Endothelial cell of umbilical vein (primary cell): ENCODE data around the gene SLC8A1. TPM values are rescaled to one million over a fixed set of nuclear protein-coding genes. Genes with fewer than 3 reads are reported as not detected.

Experiments
- BruUV-seq: library from RNA; stranded (reverse); fragments of 400-500 nt; replicated peaks from 2 replicates; lab custom pipeline; 2021; lab: Mats Ljungman, UMichigan
- CTCF ChIA-PET: fragments of 300-600, 350-600 bp; sonication (Branson Sonifier 250); formaldehyde crosslinking; loops from one replicate; lab custom pipeline; 2021; ENCODE audit warnings: antibody characterized with exemption, inconsistent platforms; lab: Charles Lee
- POLR2A ChIA-PET: fragments of 300-600, 350-600 bp; sonication (Branson Sonifier 250); formaldehyde crosslinking; loops from one replicate; lab custom pipeline; 2021; ENCODE audit warnings: antibody characterized with exemption, inconsistent platforms; lab: Charles Lee
- DNase-seq: peaks from one replicate; pipeline ENCODE4 v3.0.0-alpha.2; 2011; ENCODE audit warnings: low read depth, low spot score
- FAIRE-seq: peaks from 2 replicates; lab custom pipeline; 2011; peaks lifted over from hg19 to GRCh38; lab: Jason Lieb, UNC
- H2AFZ ChIP-seq: 2 replicates; pipeline ENCODE4 v1.6.0; 2012; ENCODE audit warnings: low read depth, low read length, control low read depth, inconsistent platforms
- H3K27ac ChIP-seq: 2 replicates; pipeline ENCODE4 v1.5.1; 2011; ENCODE audit warnings: low read depth, mild to moderate bottlenecking, control low read depth, low read length, moderate library complexity; ENCODE audit not compliant: insufficient read depth
- H3K27me3 ChIP-seq, 2 experiments: 2 replicates each; pipeline versions ENCODE4 v1.6.0 to v1.6.1; 2011; ENCODE audit warnings: low read length in 2 of 2, mixed read lengths in 1 of 2; ENCODE audit not compliant: control insufficient read depth in 2 of 2, insufficient read depth in 2 of 2
- H3K36me3 ChIP-seq, 2 experiments: 2 replicates in 1 of 2; 3 replicates in 1 of 2; pipeline ENCODE4 v1.5.1; 2011; ENCODE audit warnings: low read length in 2 of 2, mild to moderate bottlenecking in 1 of 2, moderate library complexity in 1 of 2; ENCODE audit not compliant: control insufficient read depth in 2 of 2, insufficient read depth in 2 of 2; ENCODE audit errors: extremely low read depth in 1 of 2
- H3K4me1 ChIP-seq: 3 replicates; pipeline ENCODE4 v1.5.1; 2011; ENCODE audit warnings: mild to moderate bottlenecking, low read length; ENCODE audit not compliant: control insufficient read depth, insufficient read depth; ENCODE audit errors: extremely low read depth
- H3K4me2 ChIP-seq: 2 replicates; pipeline ENCODE4 v1.6.1; 2011; ENCODE audit warnings: low read length, control low read depth, mixed read lengths; ENCODE audit not compliant: insufficient read depth
- H3K4me3 ChIP-seq, 3 experiments: fragments of 200-600 bp in 1 of 3; sonication (generic), shearing (Covaris generic) in 1 of 3; replicated peaks in 1 of 3; 2 replicates each; pipeline ENCODE4 v1.5.1; 2011 to 2016; ENCODE audit warnings: control low read depth in 3 of 3, low read length in 3 of 3, mild to moderate bottlenecking in 2 of 3, inconsistent platforms in 1 of 3, low read depth in 1 of 3, moderate library complexity in 1 of 3; ENCODE audit not compliant: insufficient read depth in 1 of 3
- H3K79me2 ChIP-seq: 2 replicates; pipeline ENCODE4 v1.6.0; 2012; ENCODE audit warnings: low read length, inconsistent platforms; ENCODE audit not compliant: control insufficient read depth, insufficient read depth
- H3K9ac ChIP-seq: replicated peaks from 2 replicates; pipeline ENCODE3; 2011; ENCODE audit warnings: low read length, control low read depth; ENCODE audit not compliant: insufficient read depth; ENCODE audit errors: extremely low read depth
- H3K9me1 ChIP-seq: replicated peaks from 3 replicates; pipeline ENCODE4 v1.6.0; 2011; ENCODE audit warnings: mild to moderate bottlenecking, low read length; ENCODE audit not compliant: control insufficient read depth, insufficient read depth; ENCODE audit errors: extremely low read depth
- H3K9me3 ChIP-seq: replicated peaks from 2 replicates; pipeline ENCODE4 v1.5.1; 2012; ENCODE audit warnings: low read length, inconsistent platforms; ENCODE audit not compliant: control insufficient read depth, insufficient read depth
- H4K20me1 ChIP-seq: replicated peaks from 2 replicates; pipeline ENCODE3; 2011; ENCODE audit warnings: mild to moderate bottlenecking, low read length; ENCODE audit not compliant: control insufficient read depth, insufficient read depth; ENCODE audit errors: extremely low read depth
- CTCF ChIP-seq, 2 donors: IDR thresholded peaks; 1 replicate in 1 of 2; 2 replicates in 1 of 2; pipeline ENCODE4 v1.5.1; 2011; ENCODE audit warnings: low read length in 2 of 2, mild to moderate bottlenecking in 2 of 2, moderate library complexity in 2 of 2, control low read depth in 1 of 2, inconsistent platforms in 1 of 2, low read depth in 1 of 2; ENCODE audit not compliant: insufficient read depth in 1 of 2; ENCODE audit errors: extremely low read depth in 1 of 2
- EZH2 ChIP-seq: IDR thresholded peaks from 2 replicates; pipeline ENCODE4 v1.6.1; 2012; ENCODE audit warnings: borderline replicate concordance, low read depth, mild to moderate bottlenecking, moderate library complexity, low read length, inconsistent platforms; ENCODE audit not compliant: severe bottlenecking
- FOS ChIP-seq: IDR thresholded peaks from 2 replicates; pipeline ENCODE4 v1.6.1; 2011; ENCODE audit warnings: mild to moderate bottlenecking, low read length, moderate library complexity, borderline replicate concordance; ENCODE audit not compliant: insufficient read depth
- GATA2 ChIP-seq: IDR thresholded peaks from 2 replicates; pipeline ENCODE4 v1.7.0; 2011; ENCODE audit warnings: low read depth, mild to moderate bottlenecking, moderate library complexity, mixed read lengths, low read length; ENCODE audit not compliant: insufficient read length, insufficient read depth
- JUN ChIP-seq: IDR thresholded peaks from 2 replicates; pipeline ENCODE4 v1.6.1; 2011; ENCODE audit warnings: borderline replicate concordance, low read depth; ENCODE audit not compliant: insufficient read length, insufficient read depth
- MYC ChIP-seq: IDR thresholded peaks from one replicate; pipeline ENCODE4 v1.6.1; 2011; ENCODE audit warnings: mild to moderate bottlenecking, low read depth, low read length
- POLR2A ChIP-seq: IDR thresholded peaks from 2 replicates; pipeline ENCODE4 v1.6.1; 2012; ENCODE audit warnings: low read depth, mild to moderate bottlenecking, control low read depth, low read length
- POLR2AphosphoS5 ChIP-seq: IDR thresholded peaks from 2 replicates; pipeline ENCODE4 v1.6.1; 2012; ENCODE audit warnings: low read depth, mild to moderate bottlenecking, control low read depth, low read length, moderate library complexity; ENCODE audit not compliant: insufficient read depth
- dilution Hi-C: fragments of 300-500 bp; cut with MboI; formaldehyde crosslinking; loops from one replicate; pipeline ENCODE4 v1.15.0; 2019; ENCODE audit warnings: low sequenced_read_pairs; ENCODE audit not compliant: extremely low pct_ligation_motif_present
- intact Hi-C: fragments of 100-400 bp; cut with micrococcal nuclease; formaldehyde crosslinking; loops from one replicate; pipeline ENCODE4 v1.10.0; 2022
- polyA plus RNA-seq, 4 experiments: library from polyadenylated mRNA; depleted of rRNA in 3 of 4; stranded (reverse) in 3 of 4; unstranded in 1 of 4; fragments of >200 nt; gene quantifications; 2 replicates each; pipeline versions ENCODE4 v1.2.1 to v1.2.3, GENCODE V29; 2011 to 2012; ENCODE audit warnings: missing spikeins in 1 of 4
- total RNA-seq: library from RNA; stranded (reverse); gene quantifications from 2 replicates; pipeline ENCODE4 v1.2.3, GENCODE V29; 2021
- TF ChIP-seq, protein P1 (sequence below): IDR thresholded peaks from 2 replicates; pipeline ENCODE4 v1.6.1; 2011; ENCODE audit not compliant: insufficient read depth, insufficient read length

The SLC8A1 gene
- total and polyA plus RNA-seq, 2 donors (not counting 3 experiments of a cell fraction or from before 2014, with no cell fraction given) = 0.19 to 1.8 TPM

DNA sequence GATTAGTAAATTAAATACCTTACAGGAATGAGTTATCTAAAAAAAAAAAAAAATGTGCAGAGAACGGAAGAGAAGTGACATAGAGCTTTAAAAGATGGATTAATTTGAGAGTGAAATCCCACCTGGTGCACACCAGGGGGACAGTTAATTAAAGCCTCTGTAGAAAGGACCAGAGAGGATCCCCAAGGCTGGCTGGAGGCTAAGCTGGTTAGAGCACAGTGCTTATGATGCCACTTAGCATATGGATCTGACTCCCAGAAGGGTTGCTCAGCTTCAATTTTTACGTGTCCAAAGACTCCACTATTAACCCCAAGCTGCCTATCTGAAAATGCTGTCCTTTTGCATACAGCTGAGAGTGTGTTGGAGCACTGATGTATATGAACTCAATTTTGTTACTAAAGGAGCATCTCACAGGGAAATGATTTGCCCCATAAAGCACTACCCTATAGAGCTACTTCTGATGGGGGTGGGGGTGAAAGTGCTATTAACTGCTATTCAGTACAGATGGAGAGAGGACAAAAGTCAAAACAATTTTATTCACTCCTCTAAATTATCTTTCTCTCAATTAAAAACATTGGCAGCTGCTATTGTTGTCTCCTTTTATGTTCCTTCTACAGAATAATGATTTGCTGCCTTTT lies 15.2 kb upstream of the SLC8A1 start:
- intact Hi-C loops = no loop called here
- no peaks in the 10 kb centered on the region for H3K9me3 ChIP-seq

More for the DNA sequence above, 15.2 kb upstream of the SLC8A1 start:
- ChIA-PET CTCF (interaction anchor here (0.6 to 0.9 kb wide), 2 partner anchors 8 to 18 kb away, joined by 3 read pairs; no protein-coding TSS in a partner anchor), POLR2A (no interaction called here)
- FAIRE-seq (no peak), DNase-seq (no peak)
- dilution Hi-C loops = no loop called here
- Histone ChIP-seq H3K9me1 (no peaks in the 10 kb centered on the region), H3K27me3 (no peaks in the 10 kb centered on the region), H3K27ac (no peak overlapping the region), H3K4me1 (no peaks in the 10 kb centered on the region), H3K4me3 (no peak overlapping the region), H3K36me3 (no peaks in the 10 kb centered on the region), H2AFZ (no peak overlapping the region), H3K9ac (no peak overlapping the region), H4K20me1 (no peaks in the 10 kb centered on the region), H3K79me2 (no peaks in the 10 kb centered on the region), H3K4me2 (no peak overlapping the region)
- BruUV-seq = no TSS peak
- TF ChIP-seq CTCF (IDR thresholded peaks at IDR 0.05; ENCODE audit: extremely low read depth in 1 of 2, insufficient read depth in 1 of 2, low read depth in 1 of 2, low read length in 2 of 2) = no peak
- TF ChIP-seq FOS = no peak
- no peak for TF ChIP-seq EZH2
- no peak for TF ChIP-seq JUN
- TF ChIP-seq POLR2AphosphoS5 = no peak
- no peak for TF ChIP-seq POLR2A
- TF ChIP-seq MYC = no peak
- TF ChIP-seq, protein P1, sequence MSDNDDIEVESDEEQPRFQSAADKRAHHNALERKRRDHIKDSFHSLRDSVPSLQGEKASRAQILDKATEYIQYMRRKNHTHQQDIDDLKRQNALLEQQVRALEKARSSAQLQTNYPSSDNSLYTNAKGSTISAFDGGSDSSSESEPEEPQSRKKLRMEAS = no peak
- no peak for TF ChIP-seq GATA2
